H1 (cell line): ENCODE measurements around the gene MAGOH. TPM values are rescaled to one million over a fixed set of nuclear protein-coding genes. Genes with fewer than 3 reads are reported as not detected.

Source experiments
- CTCF ChIA-PET: fragments of 300-600 bp; sonication (Branson Sonifier 250); formaldehyde crosslinking; loops from one replicate; lab custom pipeline; 2021; ENCODE audit not compliant: partially characterized antibody; lab: Charles Lee
- POLR2A ChIA-PET: fragments of 300-600 bp; sonication (Branson Sonifier 250); formaldehyde crosslinking; loops from one replicate; lab custom pipeline; 2021; ENCODE audit warnings: inconsistent platforms; ENCODE audit not compliant: partially characterized antibody; lab: Charles Lee
- DNase-seq, 2 experiments: peaks; one replicate each; pipeline versions ENCODE4 v3.0.0 to v3.0.0-alpha.2; 2010 to 2022; ENCODE audit warnings: low spot score in 2 of 2, low read depth in 1 of 2, mixed read lengths in 1 of 2
- FAIRE-seq: peaks from 2 replicates; lab custom pipeline; 2011; peaks lifted over from hg19 to GRCh38; lab: Jason Lieb, UNC
- H2AFZ ChIP-seq: 2 replicates; pipeline ENCODE4 v1.8.1; 2012; ENCODE audit warnings: low read length, inconsistent platforms
- H2AK5ac ChIP-seq: 2 replicates; pipeline ENCODE4 v1.6.1; 2013; ENCODE audit warnings: low read depth, low read length
- H2BK120ac ChIP-seq: replicated peaks from 2 replicates; pipeline ENCODE3; 2013; ENCODE audit warnings: low read depth, low read length, inconsistent platforms
- H2BK12ac ChIP-seq: 2 replicates; pipeline ENCODE4 v1.6.1; 2013; ENCODE audit warnings: low read depth, low read length
- H2BK15ac ChIP-seq: 2 replicates; pipeline ENCODE4 v1.6.1; 2013; ENCODE audit warnings: low read length
- H2BK20ac ChIP-seq: 2 replicates; pipeline ENCODE4 v1.6.1; 2013; ENCODE audit warnings: low read length
- H2BK5ac ChIP-seq: 2 replicates; pipeline ENCODE4 v1.6.1; 2013; ENCODE audit warnings: low read depth, low read length
- H3K14ac ChIP-seq: 2 replicates; pipeline ENCODE4 v1.6.1; 2013; ENCODE audit warnings: inconsistent platforms; ENCODE audit not compliant: insufficient read length
- H3K18ac ChIP-seq: 2 replicates; pipeline ENCODE4 v1.6.1; 2013; ENCODE audit warnings: low read length; ENCODE audit errors: extremely low read depth
- H3K23ac ChIP-seq: 2 replicates; pipeline ENCODE4 v1.6.1; 2013; ENCODE audit warnings: inconsistent platforms; ENCODE audit not compliant: insufficient read length
- H3K23me2 ChIP-seq: 2 replicates; pipeline ENCODE4 v1.6.1; 2013; ENCODE audit warnings: low read depth, low read length
- H3K27ac ChIP-seq: 2 replicates; pipeline ENCODE4 v1.6.1; 2011; ENCODE audit warnings: low read depth, low read length, inconsistent platforms
- H3K27me3 ChIP-seq, 4 experiments: replicated peaks in 1 of 4; 1 replicate in 1 of 4; 2 replicates in 3 of 4; pipeline versions ENCODE4 v1.6.1 to v1.8.1; 2011 to 2013; ENCODE audit warnings: low read length in 3 of 4, mild to moderate bottlenecking in 3 of 4, inconsistent platforms in 2 of 4, mixed read lengths in 2 of 4, moderate library complexity in 1 of 4; ENCODE audit not compliant: control insufficient read depth in 3 of 4, insufficient read depth in 3 of 4; ENCODE audit errors: extremely low read depth in 1 of 4
- H3K36me3 ChIP-seq, 4 experiments: 2 replicates each; pipeline versions ENCODE4 v1.6.1 to v1.8.1; 2011 to 2013; ENCODE audit warnings: mild to moderate bottlenecking in 4 of 4, low read length in 3 of 4, moderate library complexity in 2 of 4, control low read depth in 1 of 4, inconsistent platforms in 1 of 4; ENCODE audit not compliant: insufficient read depth in 4 of 4, control insufficient read depth in 2 of 4
- H3K4ac ChIP-seq: replicated peaks from 2 replicates; pipeline ENCODE3; 2013; ENCODE audit warnings: low read length, low read depth, mixed read lengths, inconsistent platforms; ENCODE audit not compliant: insufficient read length
- H3K4me1 ChIP-seq, 4 experiments: replicated peaks in 1 of 4; 1 replicate in 1 of 4; 2 replicates in 3 of 4; pipeline versions ENCODE4 v1.6.1 to v1.8.1; 2011 to 2013; ENCODE audit warnings: low read length in 3 of 4, inconsistent platforms in 2 of 4, mixed read lengths in 1 of 4; ENCODE audit not compliant: insufficient read depth in 4 of 4, control insufficient read depth in 3 of 4
- H3K4me2 ChIP-seq, 2 experiments: 2 replicates each; pipeline versions ENCODE4 v1.6.1 to v1.8.1; 2011 to 2013; ENCODE audit warnings: low read depth in 2 of 2, low read length in 2 of 2, control low read depth in 1 of 2, inconsistent platforms in 1 of 2, mild to moderate bottlenecking in 1 of 2; ENCODE audit not compliant: insufficient read depth in 1 of 2
- H3K4me3 ChIP-seq, 4 experiments: fragments of 200-600, 300-600 bp in 1 of 4; sonication (generic), shearing (Covaris generic), sonication (Bioruptor Twin) in 1 of 4; 2 replicates each; pipeline versions ENCODE4 v1.5.1 to v1.8.1; 2011 to 2016; ENCODE audit warnings: low read length in 4 of 4, low read depth in 3 of 4, control low read depth in 2 of 4, inconsistent platforms in 2 of 4, mild to moderate bottlenecking in 2 of 4, mixed read lengths in 1 of 4, moderate library complexity in 1 of 4; ENCODE audit not compliant: insufficient read depth in 2 of 4; ENCODE audit errors: extremely low read depth in 1 of 4
- H3K56ac ChIP-seq: replicated peaks from 2 replicates; pipeline ENCODE3; 2013; ENCODE audit warnings: low read depth, mild to moderate bottlenecking, mixed read lengths, low read length, inconsistent platforms; ENCODE audit not compliant: insufficient read length
- H3K79me1 ChIP-seq: 2 replicates; pipeline ENCODE4 v1.6.1; 2013; ENCODE audit warnings: low read depth, low read length, control low read depth
- H3K79me2 ChIP-seq, 2 experiments: 2 replicates each; pipeline versions ENCODE4 v1.6.1 to v1.8.1; 2012 to 2013; ENCODE audit warnings: low read length in 2 of 2, mild to moderate bottlenecking in 2 of 2, inconsistent platforms in 1 of 2; ENCODE audit not compliant: insufficient read depth in 2 of 2, control insufficient read depth in 1 of 2
- H3K9ac ChIP-seq, 4 experiments: replicated peaks in 1 of 4; 1 replicate in 1 of 4; 2 replicates in 3 of 4; pipeline versions ENCODE4 v1.6.1 to v1.8.1; 2011 to 2013; ENCODE audit warnings: low read depth in 3 of 4, low read length in 3 of 4, control low read depth in 2 of 4, mild to moderate bottlenecking in 2 of 4, moderate library complexity in 2 of 4, inconsistent platforms in 1 of 4; ENCODE audit errors: extremely low read depth in 1 of 4
- H3K9me3 ChIP-seq, 2 experiments: 2 replicates each; pipeline versions ENCODE4 v1.6.1 to v1.8.1; 2012 to 2013; ENCODE audit warnings: mild to moderate bottlenecking in 2 of 2, moderate library complexity in 2 of 2, control low read depth in 1 of 2, inconsistent platforms in 1 of 2, low read depth in 1 of 2, low read length in 1 of 2, mixed read lengths in 1 of 2; ENCODE audit not compliant: insufficient read depth in 2 of 2
- H4K20me1 ChIP-seq, 2 experiments: replicated peaks in 1 of 2; 2 replicates each; pipeline versions ENCODE3 to v1.8.1; 2011 to 2013; ENCODE audit warnings: inconsistent platforms in 2 of 2, low read length in 2 of 2, mild to moderate bottlenecking in 1 of 2; ENCODE audit not compliant: insufficient read depth in 2 of 2, control insufficient read depth in 1 of 2
- H4K5ac ChIP-seq: 2 replicates; pipeline ENCODE4 v1.6.1; 2013; ENCODE audit warnings: low read length, low read depth, mixed read lengths, inconsistent platforms; ENCODE audit not compliant: insufficient read length
- H4K8ac ChIP-seq: 2 replicates; pipeline ENCODE4 v1.8.0; 2013; ENCODE audit warnings: mild to moderate bottlenecking, moderate library complexity, low read length, inconsistent platforms; ENCODE audit not compliant: insufficient read depth; ENCODE audit errors: extremely low read depth
- H4K91ac ChIP-seq: replicated peaks from 2 replicates; pipeline ENCODE3; 2013; ENCODE audit warnings: low read length, mixed read lengths, inconsistent platforms; ENCODE audit not compliant: insufficient read length
- ASH2L ChIP-seq: fragments of 200-600, 300-600 bp; sonication (generic); IDR thresholded peaks from one replicate; pipeline ENCODE4 v1.7.1; 2017; ENCODE audit warnings: low read length
- BRCA1 ChIP-seq: IDR thresholded peaks from 2 replicates; pipeline ENCODE4 v1.6.1; 2012; ENCODE audit warnings: low read depth, low read length, improper control_type of control experiment
- FOSL1 ChIP-seq: IDR thresholded peaks from 2 replicates; pipeline ENCODE4 v1.6.1; 2011; ENCODE audit warnings: mild to moderate bottlenecking, low read depth, low read length, moderate library complexity; ENCODE audit not compliant: insufficient read depth
- KDM4A ChIP-seq: IDR thresholded peaks from one replicate; pipeline ENCODE4 v1.7.1; 2012; ENCODE audit warnings: low read depth, mild to moderate bottlenecking, moderate library complexity, low read length, inconsistent platforms; ENCODE audit not compliant: severe bottlenecking
- SIRT6 ChIP-seq: IDR thresholded peaks from one replicate; pipeline ENCODE4 v1.7.1; 2012; ENCODE audit warnings: low read length, inconsistent platforms
- SUZ12 ChIP-seq: fragments of 200-600 bp; sonication (generic); IDR thresholded peaks from 2 replicates; pipeline ENCODE4 v1.6.1; 2012; ENCODE audit warnings: mild to moderate bottlenecking, inconsistent platforms, low read length, moderate library complexity, mixed read lengths
- TAF7 ChIP-seq: optimal IDR thresholded peaks from 2 replicates; pipeline ENCODE3; 2011; ENCODE audit warnings: low read depth, mild to moderate bottlenecking, inconsistent platforms, low read length, moderate library complexity, borderline replicate concordance
- WGBS, 2 experiments: shearing (Covaris generic) in 1 of 2; methylation state at CpG; one replicate each; pipeline versions ENCODE4 v1.1.6 to v1.1.7; 2013 to 2015; ENCODE audit warnings: low lambda C conversion rate in 2 of 2, mixed read lengths in 2 of 2, inconsistent platforms in 1 of 2, low coverage in 1 of 2, missing lambda C conversion rate in 1 of 2; ENCODE audit not compliant: insufficient replicate concordance in 2 of 2, insufficient coverage in 1 of 2, insufficient read length in 1 of 2; ENCODE audit errors: extremely low coverage in 1 of 2, missing lambda C conversion rate in 1 of 2; 5-methylcytosine and 5-hydroxymethylcytosine counted together
- polyA plus RNA-seq, 7 experiments: library from polyadenylated mRNA; depleted of rRNA in 3 of 7; stranded (reverse) in 5 of 7; unstranded in 2 of 7; fragments of >200 nt in 5 of 7; fragments of 200-250 nt in 2 of 7; gene quantifications; 1 replicate in 5 of 7; 2 replicates in 1 of 7; 4 replicates in 1 of 7; pipeline versions ENCODE4 v1.2.1 to v1.2.3, GENCODE V29; 2011 to 2013; ENCODE audit warnings: missing spikeins in 2 of 7, mixed read lengths in 2 of 7
- total RNA-seq: library from RNA; stranded (reverse); fragmentation: NEBNext Ultra II Directional; extraction: Animal tissue kit (Norgen Biotek cat#: 25700); gene quantifications from 2 replicates; pipeline ENCODE4 v1.2.1, GENCODE V29; 2021
- TF ChIP-seq, protein P1 (sequence below): IDR thresholded peaks from 2 replicates; pipeline ENCODE4 v1.6.1; 2012; ENCODE audit warnings: inconsistent platforms

The MAGOH gene
- total and polyA plus RNA-seq, 2 of the 8 experiments (the other 6 are each of a cell fraction or from before 2014, with no cell fraction given): 46.9 to 74.3 TPM

DNA sequence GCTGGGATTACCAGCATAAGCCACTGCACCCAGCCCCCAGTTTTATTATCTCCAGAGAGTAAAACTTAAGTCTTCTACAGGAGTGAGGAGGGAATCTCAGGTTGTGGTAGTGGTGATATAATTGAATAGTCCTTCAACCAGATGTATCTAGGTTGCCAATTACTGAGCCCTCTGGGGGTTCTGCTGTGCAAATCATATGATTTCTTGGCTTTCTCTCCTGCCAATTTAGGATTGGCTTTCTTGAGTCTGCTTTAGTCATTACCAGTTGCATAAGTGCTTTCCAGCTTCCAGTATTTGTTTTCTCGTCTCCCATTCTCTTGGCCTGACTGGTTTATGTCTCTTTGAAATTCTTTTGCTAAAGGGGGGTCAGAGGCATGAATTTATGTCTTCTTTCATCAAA, 30.6 kb downstream of the MAGOH start:
- no peaks in the 10 kb centered on the region for H3K23me2 ChIP-seq
- H3K14ac ChIP-seq: no peak overlapping the region
- CTCF ChIA-PET: no interaction called here
- DNase-seq (no peak), FAIRE-seq (no peak)
- no peak overlapping the region for H4K8ac ChIP-seq
- no peak overlapping the region for H3K4me2 ChIP-seq
- WGBS, 2 experiments: 84% methylated on average over 1 of the region's 1 CpG; no CpG with 5 or more reads in 1 of the 2 experiments
- H2BK120ac ChIP-seq: no peak overlapping the region
- H4K20me1 ChIP-seq: peaks cover 0 to 5% of the 10 kb centered on the region in 2 experiments
- H3K79me1 ChIP-seq: peaks cover 2% of the 10 kb centered on the region; the same call in 1 of the 2 replicates
- POLR2A ChIA-PET: interaction anchor here (1.8 to 2.1 kb wide), 2 partner anchors 10 to 12 kb away, joined by 5 to 6 read pairs; no protein-coding TSS in a partner anchor
- no peak overlapping the region for H2BK5ac ChIP-seq
- no peak overlapping the region for H2BK12ac ChIP-seq
- H3K18ac ChIP-seq: no peak overlapping the region
- H3K56ac ChIP-seq: no peak overlapping the region
- H4K5ac ChIP-seq: no peak overlapping the region
- no peak overlapping the region for H2AK5ac ChIP-seq
- no peak overlapping the region for H3K4ac ChIP-seq
- peaks cover 5 to 81% (median 42%) of the 10 kb centered on the region in 4 experiments; a peak in 6 of 8 replicates for H3K36me3 ChIP-seq
- no peak overlapping the region for H3K4me3 ChIP-seq
- H4K91ac ChIP-seq: no peak overlapping the region
- no peaks in the 10 kb centered on the region for H3K79me2 ChIP-seq
- H3K9me3 ChIP-seq: peaks cover 19 to 26% of the 10 kb centered on the region in 2 experiments
- H3K4me1 ChIP-seq: no peaks in the 10 kb centered on the region
- H3K27ac ChIP-seq: no peak overlapping the region
- no peaks in the 10 kb centered on the region for H3K27me3 ChIP-seq
- TF ChIP-seq FOSL1 (no peak), SUZ12 (no peak), SIRT6 (no peak), TAF7 (no peak), ASH2L (no peak), BRCA1 (no peak), KDM4A (no peak)
- TF ChIP-seq, protein P1, sequence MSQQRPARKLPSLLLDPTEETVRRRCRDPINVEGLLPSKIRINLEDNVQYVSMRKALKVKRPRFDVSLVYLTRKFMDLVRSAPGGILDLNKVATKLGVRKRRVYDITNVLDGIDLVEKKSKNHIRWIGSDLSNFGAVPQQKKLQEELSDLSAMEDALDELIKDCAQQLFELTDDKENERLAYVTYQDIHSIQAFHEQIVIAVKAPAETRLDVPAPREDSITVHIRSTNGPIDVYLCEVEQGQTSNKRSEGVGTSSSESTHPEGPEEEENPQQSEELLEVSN: no peak
- no peak overlapping the region for H2AFZ ChIP-seq
- no peak overlapping the region for H2BK15ac ChIP-seq
- H3K9ac ChIP-seq: no peak overlapping the region
- H3K23ac ChIP-seq: no peak overlapping the region
- no peak overlapping the region for H2BK20ac ChIP-seq
